ENCODE measurements around the gene DCPS.
A peak's percentile ranks its signal among the peaks of the same experiment; 100 is the strongest.

The DCPS gene

GRCh38 chr11:126352163-126352562, 48.3 kb downstream of the DCPS start:
- TF ChIP-seq, protein P1, sequence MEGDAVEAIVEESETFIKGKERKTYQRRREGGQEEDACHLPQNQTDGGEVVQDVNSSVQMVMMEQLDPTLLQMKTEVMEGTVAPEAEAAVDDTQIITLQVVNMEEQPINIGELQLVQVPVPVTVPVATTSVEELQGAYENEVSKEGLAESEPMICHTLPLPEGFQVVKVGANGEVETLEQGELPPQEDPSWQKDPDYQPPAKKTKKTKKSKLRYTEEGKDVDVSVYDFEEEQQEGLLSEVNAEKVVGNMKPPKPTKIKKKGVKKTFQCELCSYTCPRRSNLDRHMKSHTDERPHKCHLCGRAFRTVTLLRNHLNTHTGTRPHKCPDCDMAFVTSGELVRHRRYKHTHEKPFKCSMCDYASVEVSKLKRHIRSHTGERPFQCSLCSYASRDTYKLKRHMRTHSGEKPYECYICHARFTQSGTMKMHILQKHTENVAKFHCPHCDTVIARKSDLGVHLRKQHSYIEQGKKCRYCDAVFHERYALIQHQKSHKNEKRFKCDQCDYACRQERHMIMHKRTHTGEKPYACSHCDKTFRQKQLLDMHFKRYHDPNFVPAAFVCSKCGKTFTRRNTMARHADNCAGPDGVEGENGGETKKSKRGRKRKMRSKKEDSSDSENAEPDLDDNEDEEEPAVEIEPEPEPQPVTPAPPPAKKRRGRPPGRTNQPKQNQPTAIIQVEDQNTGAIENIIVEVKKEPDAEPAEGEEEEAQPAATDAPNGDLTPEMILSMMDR (IDR thresholded peaks at IDR 0.05; ENCODE audit: low read depth, low read length) = no peak
- no peak for DNase-seq (ENCODE audit: extremely low read depth, low read depth)

GRCh38 chr11:126352934-126353801, 49.3 kb downstream of the DCPS start:
- TF ChIP-seq, protein P1 (IDR thresholded peaks at IDR 0.05; ENCODE audit: low read depth, low read length) = no peak

DNA sequence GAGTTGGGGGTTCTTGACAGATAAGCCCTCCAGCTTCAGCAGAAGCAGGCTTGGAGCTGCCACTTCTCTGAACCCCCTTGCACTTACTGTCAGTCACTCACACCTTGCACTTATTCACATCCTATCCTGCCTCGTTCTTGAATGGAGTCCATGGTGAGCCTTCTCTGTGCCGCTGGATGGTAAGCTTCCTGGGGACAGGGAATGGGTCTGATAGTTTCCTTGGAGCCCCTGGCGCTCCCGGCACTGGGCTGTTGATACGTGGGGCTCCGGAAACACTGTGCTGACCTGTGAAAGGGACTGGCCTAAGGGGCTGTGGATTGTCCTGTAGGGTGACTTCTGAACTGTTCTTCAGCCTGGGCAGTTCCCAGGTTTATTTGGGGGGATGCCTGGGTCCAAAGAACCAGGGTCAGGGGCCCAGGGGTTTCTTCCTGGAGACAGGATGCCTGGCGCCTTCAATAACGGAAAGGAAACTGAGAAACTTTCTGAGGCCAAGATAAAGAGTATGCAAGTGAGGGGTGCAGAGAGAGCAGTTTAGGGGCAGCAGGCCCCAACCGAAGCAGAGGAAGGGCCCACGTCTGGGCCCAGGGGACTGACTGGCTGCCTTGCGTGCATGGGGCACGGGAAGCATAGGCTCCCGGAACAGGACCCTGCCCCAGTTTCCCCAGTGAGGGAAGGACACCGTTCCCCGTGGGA, 50.9 kb downstream of the DCPS start:
- TF ChIP-seq, protein P1 (IDR thresholded peaks at IDR 0.05; ENCODE audit: low read depth, low read length) = no peak
- DNase-seq (ENCODE audit: extremely low read depth, low read depth) = no peak

More at GRCh38 chr11:126352934-126353801, 49.3 kb downstream of the DCPS start:
- peak; percentile 37 for DNase-seq (ENCODE audit: extremely low read depth, low read depth)

DNA sequence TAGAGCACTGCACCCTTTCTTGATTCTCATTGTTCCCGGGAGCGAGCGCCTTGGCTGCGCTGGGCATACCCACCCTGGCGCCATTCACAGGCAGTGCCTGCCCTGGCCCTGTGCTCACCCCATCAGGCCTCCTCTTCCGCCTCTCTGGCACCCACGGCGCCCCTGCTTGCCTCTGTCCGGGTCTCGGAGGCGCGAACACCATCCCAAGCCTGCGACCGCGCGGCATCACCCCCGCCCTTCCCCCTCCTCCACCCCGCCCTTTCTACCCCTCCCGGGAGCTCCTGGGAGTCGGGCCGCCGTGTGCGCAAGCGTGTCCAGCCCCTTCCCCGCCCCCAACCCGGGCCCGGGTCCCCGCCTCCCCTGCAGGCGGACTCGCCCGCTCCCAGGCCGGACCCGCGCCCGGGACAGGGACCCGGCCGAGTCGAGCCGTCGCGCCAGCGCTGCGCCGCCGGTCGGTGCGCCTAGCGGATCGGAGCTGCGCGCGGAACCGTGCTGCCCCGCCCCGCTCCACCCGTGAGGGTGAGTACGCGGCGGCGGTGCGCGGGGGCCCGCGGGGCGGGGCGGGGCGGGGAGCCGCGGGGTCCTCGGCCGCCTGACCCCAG, 51.6 kb downstream of the DCPS start, which contains the start of gene ST3GAL4:
TSS of gene ST3GAL4 (plus strand) at position 363 of the 602 bp plus-strand sequence. CDS start 50,470 bp downstream, outside the sequence.
- no peak for DNase-seq (ENCODE audit: extremely low read depth, low read depth)
- TF ChIP-seq, protein P1 (IDR thresholded peaks at IDR 0.05; ENCODE audit: low read depth, low read length) = no peak

GRCh38 chr11:126355926-126356897, 52.4 kb downstream of the DCPS start:
- DNase-seq (ENCODE audit: extremely low read depth, low read depth) = no peak
- TF ChIP-seq, protein P1 (IDR thresholded peaks at IDR 0.05; ENCODE audit: low read depth, low read length) = no peak; the same call in 1 of the 2 replicates

DNA sequence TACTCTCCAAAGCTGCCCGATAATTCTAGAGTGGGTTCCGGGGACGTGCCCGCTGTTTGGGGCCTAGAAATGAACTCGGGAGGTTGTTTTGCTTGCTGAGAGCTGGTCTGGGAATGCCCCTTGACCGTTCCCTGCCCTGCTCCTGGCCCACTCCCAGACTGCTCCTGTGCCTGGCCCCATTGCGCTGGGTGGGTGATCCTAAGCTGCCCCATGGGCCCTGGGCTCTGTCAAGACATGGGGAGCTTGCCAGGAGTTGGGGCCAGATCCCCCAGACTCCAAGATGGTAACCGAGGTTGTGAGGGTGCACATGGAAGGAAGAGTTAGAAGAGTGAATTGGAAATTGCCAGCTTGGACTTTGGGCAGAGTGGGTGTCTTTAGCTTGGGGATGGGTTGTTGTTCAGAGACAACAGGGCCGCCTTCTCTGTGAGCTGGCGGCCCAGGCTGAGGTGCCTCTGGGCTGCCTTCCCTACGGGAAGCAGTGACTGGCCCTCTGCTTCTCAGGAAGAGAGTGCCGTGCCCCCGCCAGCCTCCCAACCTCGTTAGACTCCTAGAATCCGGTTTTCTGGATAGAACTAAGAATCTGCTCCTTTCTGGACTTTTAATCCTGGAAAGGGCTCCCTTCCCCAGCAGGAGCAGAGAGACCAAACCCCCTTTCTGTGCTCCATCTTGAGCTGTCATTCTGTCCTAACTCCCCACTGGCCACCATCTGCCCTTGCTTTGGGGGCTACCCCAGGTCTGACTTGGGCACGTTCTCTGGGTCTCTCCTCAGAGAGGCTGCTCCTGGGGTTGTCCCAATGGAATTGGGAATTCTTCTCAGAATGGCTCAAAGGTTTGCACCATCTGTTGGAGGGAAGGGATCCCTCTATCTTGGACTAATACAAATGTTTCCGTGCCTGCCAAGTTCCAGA, 53.4 kb downstream of the DCPS start:
- TF ChIP-seq, protein P1 (IDR thresholded peaks at IDR 0.05; ENCODE audit: low read depth, low read length) = no peak
- DNase-seq (ENCODE audit: extremely low read depth, low read depth) = no peak

Data from AG09319 (cell line).